Ovary (tissue), 3 donors: ENCODE results near the gene C14orf39.

Experiments
- EP300 ChIP-seq: sonication (generic); formaldehyde crosslinking; IDR thresholded peaks from one replicate; pipeline ENCODE4 v1.6.1; 2017; ENCODE audit warnings: antibody characterized with exemption
- POLR2A ChIP-seq: fragments of 450-650 bp; IDR thresholded peaks from one replicate; pipeline ENCODE4 v1.6.1; 2017; ENCODE audit warnings: antibody characterized with exemption, mild to moderate bottlenecking, moderate library complexity
- TF ChIP-seq, protein P1 (sequence below), 3 donors: fragments of 450-650 bp in 2 of 3; fragments of 200-600 bp in 1 of 3; IDR thresholded peaks; one replicate each; pipeline versions ENCODE4 v1.5.1 to v1.8.0; 2016 to 2022; ENCODE audit warnings: antibody characterized with exemption in 3 of 3, mild to moderate bottlenecking in 1 of 3
- donor health status: DM: no; HTN: no; CAD: no.

DNA sequence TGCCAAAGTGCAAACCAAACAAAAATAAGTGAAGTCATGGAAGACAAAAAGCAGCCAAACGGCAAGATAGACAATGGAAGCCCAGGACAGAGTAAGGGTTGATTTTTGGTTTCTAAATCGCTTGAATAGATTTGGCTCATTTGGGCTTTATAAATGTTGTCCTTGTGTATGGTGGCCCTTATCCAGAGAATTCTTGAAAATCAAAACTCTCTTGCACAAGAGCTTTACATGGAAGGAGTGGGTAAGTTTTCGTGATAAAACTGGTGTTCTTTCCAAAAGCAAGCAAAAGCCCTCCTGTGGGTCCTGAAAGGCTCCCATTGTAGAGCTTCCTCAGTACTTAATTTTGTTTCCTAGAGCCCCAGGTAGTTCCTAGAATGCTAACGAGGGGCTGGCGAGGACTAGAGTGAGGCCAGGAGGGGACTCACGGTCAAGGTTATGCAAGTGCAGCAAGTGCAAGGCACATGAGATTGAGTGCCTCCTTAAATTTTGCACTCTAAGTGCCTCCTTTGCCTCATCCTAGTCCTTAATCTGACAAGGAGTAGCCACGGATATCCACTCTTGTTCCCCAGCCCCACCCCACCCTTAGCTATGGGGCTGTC is 27.2 kb upstream of the C14orf39 start:
- TF ChIP-seq, protein P1, sequence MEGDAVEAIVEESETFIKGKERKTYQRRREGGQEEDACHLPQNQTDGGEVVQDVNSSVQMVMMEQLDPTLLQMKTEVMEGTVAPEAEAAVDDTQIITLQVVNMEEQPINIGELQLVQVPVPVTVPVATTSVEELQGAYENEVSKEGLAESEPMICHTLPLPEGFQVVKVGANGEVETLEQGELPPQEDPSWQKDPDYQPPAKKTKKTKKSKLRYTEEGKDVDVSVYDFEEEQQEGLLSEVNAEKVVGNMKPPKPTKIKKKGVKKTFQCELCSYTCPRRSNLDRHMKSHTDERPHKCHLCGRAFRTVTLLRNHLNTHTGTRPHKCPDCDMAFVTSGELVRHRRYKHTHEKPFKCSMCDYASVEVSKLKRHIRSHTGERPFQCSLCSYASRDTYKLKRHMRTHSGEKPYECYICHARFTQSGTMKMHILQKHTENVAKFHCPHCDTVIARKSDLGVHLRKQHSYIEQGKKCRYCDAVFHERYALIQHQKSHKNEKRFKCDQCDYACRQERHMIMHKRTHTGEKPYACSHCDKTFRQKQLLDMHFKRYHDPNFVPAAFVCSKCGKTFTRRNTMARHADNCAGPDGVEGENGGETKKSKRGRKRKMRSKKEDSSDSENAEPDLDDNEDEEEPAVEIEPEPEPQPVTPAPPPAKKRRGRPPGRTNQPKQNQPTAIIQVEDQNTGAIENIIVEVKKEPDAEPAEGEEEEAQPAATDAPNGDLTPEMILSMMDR (IDR thresholded peaks at IDR 0.05), result no peak
- TF ChIP-seq POLR2A (no peak), EP300 (no peak)
